HG03108 (cell line): ENCODE results near the gene FCGR1A.
A peak's percentile ranks its signal among the peaks of the same experiment; 100 is the strongest.
"Not testable (repeated sequence)": the region's sequence is repeated elsewhere in the genome, so short reads cannot be mapped to it uniquely, and the experiment has no call there.

Source experiments
- ATAC-seq: cut with Tn5 transposase; IDR thresholded peaks from one replicate; pipeline ENCODE4 v1.9.1; 2021; ENCODE audit warnings: moderate library complexity; ENCODE audit not compliant: unreplicated experiment

FCGR1A gene

GRCh38 chr1:149775510-149776147, 6.9 kb upstream of the FCGR1A start:
- ATAC-seq = not testable (repeated sequence)

DNA sequence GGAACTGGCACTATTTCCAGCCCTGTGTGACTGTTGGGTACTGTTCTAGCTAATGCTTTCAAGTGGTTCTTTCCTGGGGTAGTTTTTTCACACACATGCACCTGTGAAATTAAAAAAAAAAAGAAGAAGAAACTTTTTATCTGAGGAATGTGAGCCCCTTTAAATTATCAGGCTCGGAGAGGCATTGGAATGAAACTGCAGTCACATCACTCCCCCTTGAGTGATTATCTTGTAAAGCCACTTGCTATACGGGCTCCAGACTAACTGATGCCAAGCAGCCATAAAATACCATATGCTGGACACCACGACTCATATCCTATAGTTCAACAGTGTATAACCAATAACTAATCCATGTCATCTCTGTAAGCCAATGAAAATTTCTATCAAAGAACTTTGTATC, 5.4 kb upstream of the FCGR1A start:
- not testable (repeated sequence) for ATAC-seq

DNA sequence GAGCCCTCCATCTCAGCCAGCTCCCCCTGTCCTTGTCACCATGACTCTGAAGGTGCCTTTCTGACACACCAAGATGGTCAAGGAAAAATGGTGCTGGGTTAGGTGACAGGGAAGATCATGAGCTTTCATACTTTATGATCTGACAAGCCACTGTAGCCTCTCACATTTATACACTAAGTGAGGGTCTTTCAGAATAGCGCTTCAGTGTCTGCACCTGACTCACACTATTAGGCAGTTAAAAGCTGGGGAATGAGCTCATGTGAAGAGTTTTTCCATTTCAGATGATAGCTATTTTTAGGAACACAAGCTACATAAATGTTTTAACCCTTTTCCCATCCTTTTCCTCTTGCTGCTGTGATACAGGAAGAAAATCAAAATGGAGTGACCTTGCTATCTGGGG, 4.2 kb upstream of the FCGR1A start:
- not testable (repeated sequence) for ATAC-seq

GRCh38 chr1:149781413-149781984, 995 bp upstream of the FCGR1A start:
- not testable (repeated sequence) for ATAC-seq

GRCh38 chr1:149783289-149783688, 795 bp downstream of the FCGR1A start:
- ATAC-seq = not testable (repeated sequence)

DNA sequence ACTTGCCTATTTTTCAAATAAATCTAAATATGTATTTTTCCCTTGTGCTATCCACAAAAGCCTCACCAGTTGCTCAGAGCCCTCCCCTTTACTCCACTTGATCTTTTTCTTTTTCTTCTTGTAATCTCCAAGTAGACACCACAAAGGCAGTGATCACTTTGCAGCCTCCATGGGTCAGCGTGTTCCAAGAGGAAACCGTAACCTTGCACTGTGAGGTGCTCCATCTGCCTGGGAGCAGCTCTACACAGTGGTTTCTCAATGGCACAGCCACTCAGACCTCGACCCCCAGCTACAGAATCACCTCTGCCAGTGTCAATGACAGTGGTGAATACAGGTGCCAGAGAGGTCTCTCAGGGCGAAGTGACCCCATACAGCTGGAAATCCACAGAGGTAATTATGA, 1.4 kb downstream of the FCGR1A start:
- ATAC-seq = not testable (repeated sequence)

- ATAC-seq = not testable (repeated sequence)
Measured at GRCh38 chr1:149787688-149788451, 5.4 kb downstream of the FCGR1A start.

- peak; percentile 61 for ATAC-seq
Measured at GRCh38 chr1:149792502-149792901, 10.0 kb downstream of the FCGR1A start.

DNA sequence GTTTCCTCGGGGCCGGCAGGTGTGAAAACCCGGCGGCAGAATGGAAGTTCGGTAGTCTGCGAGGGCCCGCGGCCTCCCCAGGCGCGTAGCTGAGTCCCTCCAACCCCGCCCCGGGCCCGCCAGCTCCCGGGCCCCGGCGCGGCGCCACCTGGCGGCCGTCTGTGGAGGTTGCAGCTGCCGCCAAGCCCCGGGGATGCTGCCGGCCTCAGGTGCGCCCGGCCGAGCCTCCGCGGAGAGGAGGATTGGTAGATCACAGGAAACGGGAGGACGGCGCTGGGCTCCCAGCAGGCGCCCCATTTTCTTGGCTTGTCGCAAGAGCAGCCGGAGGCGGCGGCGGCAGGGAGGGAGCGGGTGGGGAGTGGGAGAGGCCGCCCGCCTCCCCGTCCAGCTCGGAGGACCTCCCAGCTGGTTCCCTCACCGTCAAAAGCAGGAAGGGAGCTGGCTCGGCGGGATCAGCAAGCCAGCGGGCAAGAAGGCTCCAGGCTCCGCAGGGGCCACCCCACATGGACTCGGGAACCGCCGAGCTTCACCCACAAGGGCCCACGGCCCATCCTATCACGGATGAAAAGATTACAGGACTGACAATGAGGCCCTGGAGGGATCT, 10.5 kb downstream of the FCGR1A start:
- ATAC-seq = peak; percentile 88

- not testable (repeated sequence) for ATAC-seq
Measured at GRCh38 chr1:149793885-149794284, 11.4 kb downstream of the FCGR1A start.

DNA sequence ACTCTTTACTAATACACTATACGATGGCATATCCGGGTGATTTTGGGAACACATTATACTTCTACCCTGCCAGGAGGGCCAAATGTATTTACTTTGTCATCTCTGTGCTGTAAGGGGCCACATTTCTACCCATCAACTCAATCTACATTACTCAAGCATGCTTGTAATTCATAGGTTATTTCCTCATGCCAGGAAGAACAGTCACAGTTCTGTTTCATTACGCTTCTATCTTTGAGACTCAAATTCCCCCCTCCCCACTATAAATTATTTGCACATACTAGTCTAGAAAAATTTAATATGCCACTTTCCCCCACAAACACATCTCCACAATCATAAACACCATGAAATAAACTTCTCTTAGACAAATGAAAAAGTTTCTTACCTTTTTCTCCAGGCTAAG, 19.1 kb downstream of the FCGR1A start:
- not testable (repeated sequence) for ATAC-seq

DNA sequence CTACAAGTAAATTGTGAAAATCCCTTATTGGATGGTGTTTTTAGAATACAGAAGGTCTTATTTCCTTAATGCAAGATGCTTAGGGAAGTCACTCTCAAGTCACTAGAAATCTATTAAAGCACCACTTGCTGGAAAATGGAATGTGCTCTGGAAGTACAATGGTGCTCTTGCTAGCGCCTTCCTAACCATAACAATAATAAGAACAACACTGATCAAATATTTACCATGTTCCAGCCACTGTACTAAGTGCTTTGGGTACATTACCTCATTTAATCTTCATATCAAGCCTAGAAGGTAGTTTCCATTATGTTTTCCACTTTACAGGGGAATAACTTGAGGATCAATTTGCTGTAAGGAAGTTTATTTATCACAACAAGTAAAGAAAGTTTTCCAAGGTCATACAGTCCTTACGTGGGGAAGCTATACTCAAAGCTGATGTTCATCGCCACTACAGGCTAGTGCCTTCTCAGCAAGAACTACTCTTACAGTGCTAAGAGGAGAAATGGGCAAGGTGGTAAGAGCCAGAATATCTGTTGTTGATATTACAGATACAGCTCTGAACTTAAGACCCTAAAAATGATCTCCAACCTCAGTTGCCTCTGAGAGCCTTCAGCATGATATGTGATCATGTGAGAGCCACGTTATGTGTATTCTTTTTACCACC, 22.1 kb downstream of the FCGR1A start:
- ATAC-seq = not testable (repeated sequence)

DNA sequence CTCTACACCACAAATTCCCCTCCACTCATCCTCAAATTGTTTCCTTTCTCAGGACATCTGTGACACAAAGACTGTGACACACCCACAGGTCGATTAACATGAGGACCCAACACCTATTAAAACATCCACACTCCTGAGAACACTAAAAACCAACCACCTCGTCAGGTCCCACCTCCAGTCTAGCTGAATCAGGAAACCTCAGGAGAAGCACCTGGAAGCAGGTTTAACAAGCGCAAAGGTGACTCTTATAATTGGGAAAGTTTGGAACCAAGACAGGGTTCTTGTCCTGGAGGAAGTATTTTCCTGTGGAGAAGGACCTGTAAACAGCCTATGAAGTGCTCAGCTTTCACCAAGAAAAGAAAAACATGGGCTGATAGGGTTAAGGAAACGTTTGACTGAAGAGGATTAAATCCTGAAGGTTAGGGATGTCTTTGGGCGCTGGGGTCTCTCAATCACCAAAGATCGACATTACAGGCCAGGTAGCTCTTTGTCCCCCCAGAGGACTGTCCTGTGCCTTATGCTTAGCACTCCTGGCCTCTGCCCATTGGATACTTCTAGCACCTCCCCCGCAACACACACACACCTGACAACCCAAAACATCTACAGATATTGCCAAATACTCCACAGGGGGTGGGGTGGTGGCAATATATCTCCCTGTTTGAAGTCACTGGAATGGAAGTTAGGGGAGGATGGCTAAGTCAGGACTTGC, 28.4 kb downstream of the FCGR1A start:
- ATAC-seq = not testable (repeated sequence)

GRCh38 chr1:149811514-149811889, 29.0 kb downstream of the FCGR1A start:
- ATAC-seq = not testable (repeated sequence)

GRCh38 chr1:149811890-149812829, 29.7 kb downstream of the FCGR1A start:
- ATAC-seq = peak; percentile 72

GRCh38 chr1:149812893-149813801, 30.7 kb downstream of the FCGR1A start:
- ATAC-seq = peak; percentile 37

DNA sequence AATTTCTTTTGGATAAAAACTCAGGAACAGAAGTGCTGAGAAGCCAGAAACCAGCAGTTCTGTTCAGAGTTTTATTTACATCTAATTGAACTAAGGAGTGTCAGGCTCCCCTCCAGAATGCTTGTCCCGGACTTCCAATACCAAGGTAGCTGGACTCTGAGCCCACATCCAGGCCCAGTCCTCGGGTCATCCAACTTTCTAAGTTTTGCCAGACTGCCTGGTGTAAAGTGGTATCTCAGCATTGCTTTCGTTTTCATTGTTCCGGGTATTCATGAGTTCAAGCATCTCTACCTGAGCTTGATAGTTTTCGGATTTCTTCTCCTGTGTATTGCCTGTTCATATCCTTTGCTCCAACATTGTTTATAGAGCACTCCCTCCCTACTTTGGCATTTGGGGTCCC, 37.9 kb downstream of the FCGR1A start:
- ATAC-seq = not testable (repeated sequence)

- ATAC-seq = not testable (repeated sequence)
Measured at GRCh38 chr1:149826555-149826954, 44.1 kb downstream of the FCGR1A start.
